ENCODE measurements around the gene AZIN2. TPM values are rescaled to one million over a fixed set of nuclear protein-coding genes. Genes with fewer than 3 reads are reported as not detected.
"Not testable (repeated sequence)": the region's sequence is repeated elsewhere in the genome, so short reads cannot be mapped to it uniquely, and the experiment has no call there.

AZIN2 gene
- 2.7 TPM for polyA plus RNA-seq (2013, experiment 1 of 2; ENCODE audit: insufficient read length)
- polyA plus RNA-seq (2013, experiment 2 of 2; ENCODE audit: insufficient read length) = 2.9 TPM

- DNase-seq = peak; percentile 94
Measured at GRCh38 chr1:33080885-33081553, at the start of gene AZIN2. AZIN2 (plus strand) TSS chr1:33081153; CDS start chr1:33082250, 1,097 bp downstream.

GRCh38 chr1:33031506-33031905 lies 49.4 kb upstream of the AZIN2 start:
- DNase-seq = no peak

- DNase-seq = no peak
Measured at GRCh38 chr1:33032126-33032869, 48.7 kb upstream of the AZIN2 start.

- DNase-seq = peak; percentile 22
Measured at GRCh38 chr1:33036051-33036525, 44.9 kb upstream of the AZIN2 start.

- peak; percentile 98 for DNase-seq
Measured at GRCh38 chr1:33036526-33037503, 44.1 kb upstream of the AZIN2 start, which contains the start of gene AK2. AK2 (minus strand) TSS chr1:33036883; CDS start chr1:33036828, 55 bp downstream.

- no peak for DNase-seq
Measured at GRCh38 chr1:33039840-33040239, 41.1 kb upstream of the AZIN2 start.

- no peak for DNase-seq
Measured at GRCh38 chr1:33041026-33041425, 39.9 kb upstream of the AZIN2 start.

GRCh38 chr1:33042831-33043230 lies 38.1 kb upstream of the AZIN2 start:
- no peak for DNase-seq

- DNase-seq = no peak
Measured at GRCh38 chr1:33043267-33044092, 37.5 kb upstream of the AZIN2 start.

- DNase-seq = no peak
Measured at GRCh38 chr1:33045246-33045645, 35.7 kb upstream of the AZIN2 start.

GRCh38 chr1:33045814-33046213 lies 35.1 kb upstream of the AZIN2 start:
- DNase-seq = no peak

GRCh38 chr1:33046234-33046633 lies 34.7 kb upstream of the AZIN2 start:
- DNase-seq = not testable (repeated sequence)

GRCh38 chr1:33047290-33047689 lies 33.7 kb upstream of the AZIN2 start:
- no peak for DNase-seq

GRCh38 chr1:33047839-33048305 lies 33.1 kb upstream of the AZIN2 start:
- DNase-seq = peak; percentile 39

GRCh38 chr1:33048426-33048825 lies 32.5 kb upstream of the AZIN2 start:
- DNase-seq = no peak

- no peak for DNase-seq
Measured at GRCh38 chr1:33049371-33049770, 31.6 kb upstream of the AZIN2 start.

- DNase-seq = peak; percentile 91
Measured at GRCh38 chr1:33050221-33051076, 30.5 kb upstream of the AZIN2 start.

- DNase-seq = peak; percentile 81
Measured at GRCh38 chr1:33055210-33056008, 25.5 kb upstream of the AZIN2 start.

- DNase-seq = no peak
Measured at GRCh38 chr1:33056426-33056825, 24.5 kb upstream of the AZIN2 start.
